Measurements from ENCODE around the gene NADK2. TPM values are rescaled to one million over a fixed set of nuclear protein-coding genes. Genes with fewer than 3 reads are reported as not detected.

NADK2 gene
- total RNA-seq, 1 donor from 2014 or later = 38.4 TPM

DNA sequence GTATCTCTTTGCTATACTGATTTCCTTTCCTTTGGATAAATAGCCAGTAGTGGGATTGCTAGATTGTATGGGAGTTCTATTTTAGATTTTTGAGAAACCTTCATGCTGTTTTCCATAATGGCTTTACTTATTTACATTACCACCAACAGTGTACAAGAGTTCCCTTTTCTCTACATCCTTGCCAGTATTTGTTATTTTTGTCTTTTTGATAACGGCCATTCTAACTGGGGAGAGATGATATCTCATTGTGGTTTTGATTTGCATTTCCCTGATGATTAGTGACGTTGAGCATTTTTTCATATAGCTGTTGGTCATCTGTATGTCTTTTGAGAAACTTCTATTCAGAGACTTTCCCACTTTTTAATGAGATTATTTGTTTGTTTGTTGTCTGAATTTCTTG lies 25.8 kb downstream of the NADK2 start:
- DNase-seq (ENCODE audit: extremely low spot score, unreplicated experiment) = no peak
- no peaks in the 10 kb centered on the region for H3K9me3 Mint-ChIP-seq
- no peak overlapping the region for H3K27ac Mint-ChIP-seq
- H3K36me3 Mint-ChIP-seq = peaks cover 21% of the 10 kb centered on the region
- no peaks in the 10 kb centered on the region for H3K4me1 Mint-ChIP-seq (ENCODE audit: unreplicated experiment)
- no peak overlapping the region for H3K4me3 Mint-ChIP-seq
- TF ChIP-seq CTCF (conservative IDR thresholded peaks at IDR 0.05) = no peak
- no peaks in the 10 kb centered on the region for H3K27me3 Mint-ChIP-seq

DNA sequence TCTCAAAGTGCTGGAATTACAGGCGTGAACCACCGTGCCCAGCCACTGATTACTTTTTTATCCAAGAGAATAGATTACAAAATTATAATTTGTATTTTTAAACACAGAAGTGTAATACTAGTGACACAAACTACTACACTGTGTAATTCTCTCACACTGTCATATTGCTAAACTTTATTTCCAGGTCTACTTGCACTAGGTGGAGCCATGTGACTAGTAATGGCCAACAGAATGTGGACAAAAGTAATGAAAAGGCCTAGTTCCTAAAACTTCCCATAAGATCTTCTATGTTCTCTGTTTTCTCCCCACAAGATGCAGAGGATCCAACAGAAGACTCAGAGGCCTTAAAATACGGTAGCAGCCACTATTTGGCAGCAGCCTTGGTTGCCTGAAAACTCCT lies 27.3 kb downstream of the NADK2 start:
- H3K27ac Mint-ChIP-seq = no peak overlapping the region
- H3K4me3 Mint-ChIP-seq = no peak overlapping the region
- no peaks in the 10 kb centered on the region for H3K27me3 Mint-ChIP-seq
- no peaks in the 10 kb centered on the region for H3K4me1 Mint-ChIP-seq (ENCODE audit: unreplicated experiment)
- H3K36me3 Mint-ChIP-seq = peaks cover 21% of the 10 kb centered on the region
- peak; percentile 37 for TF ChIP-seq CTCF (conservative IDR thresholded peaks at IDR 0.05)
- DNase-seq (ENCODE audit: extremely low spot score, unreplicated experiment) = no peak
- H3K9me3 Mint-ChIP-seq = no peaks in the 10 kb centered on the region

DNA sequence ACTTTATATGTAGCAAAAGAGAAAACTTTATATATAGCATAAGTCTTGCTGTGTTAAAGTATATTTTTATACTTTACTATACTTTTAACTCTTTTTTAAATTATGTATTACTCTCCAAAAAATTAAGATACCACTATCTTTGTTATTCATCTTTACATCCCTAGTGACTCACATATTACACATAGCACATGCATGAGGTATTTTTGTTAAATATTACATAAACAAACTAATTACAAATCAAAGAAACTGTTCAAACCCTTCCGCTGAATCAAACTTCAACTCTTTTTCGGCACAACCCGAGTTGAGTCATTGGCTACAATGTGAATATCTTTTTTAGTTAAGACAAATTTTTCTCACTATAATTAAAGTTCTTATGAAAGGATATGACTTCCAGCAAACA lies 32.1 kb downstream of the NADK2 start:
- TF ChIP-seq CTCF (conservative IDR thresholded peaks at IDR 0.05) = no peak
- H3K4me1 Mint-ChIP-seq (ENCODE audit: unreplicated experiment) = no peaks in the 10 kb centered on the region
- H3K27ac Mint-ChIP-seq = no peak overlapping the region
- peaks cover 24% of the 10 kb centered on the region for H3K36me3 Mint-ChIP-seq
- H3K27me3 Mint-ChIP-seq = no peaks in the 10 kb centered on the region
- no peaks in the 10 kb centered on the region for H3K9me3 Mint-ChIP-seq
- DNase-seq (ENCODE audit: extremely low spot score, unreplicated experiment) = no peak
- H3K4me3 Mint-ChIP-seq = no peak overlapping the region

DNA sequence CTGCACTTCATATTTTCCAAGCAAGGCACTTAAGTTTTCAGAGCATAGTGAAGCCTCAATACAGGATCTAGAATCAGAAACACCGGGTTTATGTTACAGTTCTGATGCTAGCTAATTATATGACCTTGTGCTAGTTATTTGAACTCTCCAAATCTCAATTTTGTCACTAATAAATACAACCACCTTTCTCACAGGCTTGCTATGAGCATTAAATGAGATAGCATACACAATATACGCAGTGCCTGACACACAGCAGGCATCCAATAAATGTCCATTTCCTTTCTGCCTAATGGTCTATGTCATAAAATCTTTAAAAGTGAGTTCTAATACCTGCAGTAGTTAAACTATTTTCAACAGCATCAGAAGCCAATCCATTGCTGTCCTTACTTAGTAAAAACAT lies 32.9 kb downstream of the NADK2 start:
- no peak for TF ChIP-seq CTCF (conservative IDR thresholded peaks at IDR 0.05)
- H3K27ac Mint-ChIP-seq = no peak overlapping the region
- no peak overlapping the region for H3K4me3 Mint-ChIP-seq
- no peaks in the 10 kb centered on the region for H3K27me3 Mint-ChIP-seq
- DNase-seq (ENCODE audit: extremely low spot score, unreplicated experiment) = no peak
- no peaks in the 10 kb centered on the region for H3K9me3 Mint-ChIP-seq
- H3K36me3 Mint-ChIP-seq = peaks cover 22% of the 10 kb centered on the region
- no peaks in the 10 kb centered on the region for H3K4me1 Mint-ChIP-seq (ENCODE audit: unreplicated experiment)

GRCh38 chr5:36206913-36207312 lies 34.8 kb downstream of the NADK2 start:
- Mint-ChIP-seq H3K27ac (no peak overlapping the region), H3K27me3 (no peaks in the 10 kb centered on the region), H3K4me3 (no peak overlapping the region), H3K4me1 (ENCODE audit: unreplicated experiment) (no peaks in the 10 kb centered on the region), H3K36me3 (peaks cover 23% of the 10 kb centered on the region), H3K9me3 (no peaks in the 10 kb centered on the region)
- no peak for TF ChIP-seq CTCF (conservative IDR thresholded peaks at IDR 0.05)
- DNase-seq (ENCODE audit: extremely low spot score, unreplicated experiment) = no peak

- H3K4me1 Mint-ChIP-seq (ENCODE audit: unreplicated experiment) = no peaks in the 10 kb centered on the region
- no peak overlapping the region for H3K4me3 Mint-ChIP-seq
- peaks cover 23% of the 10 kb centered on the region for H3K36me3 Mint-ChIP-seq
- no peaks in the 10 kb centered on the region for H3K27me3 Mint-ChIP-seq
- no peak for TF ChIP-seq CTCF (conservative IDR thresholded peaks at IDR 0.05)
- no peak for DNase-seq (ENCODE audit: extremely low spot score, unreplicated experiment)
- H3K9me3 Mint-ChIP-seq = no peaks in the 10 kb centered on the region
- H3K27ac Mint-ChIP-seq = no peak overlapping the region
Measured at GRCh38 chr5:36205329-36205728, 36.4 kb downstream of the NADK2 start.

All from type B pancreatic cell (in vitro differentiated cells).